HG03060 (cell line): ENCODE measurements around the gene AATK.
"Not testable (repeated sequence)": the region's sequence is repeated elsewhere in the genome, so short reads cannot be mapped to it uniquely, and the experiment has no call there.

ENCODE experiments used
- ATAC-seq: cut with Tn5 transposase; IDR thresholded peaks from one replicate; pipeline ENCODE4 v1.9.1; 2021; ENCODE audit warnings: low read depth, moderate number of reproducible peaks; ENCODE audit not compliant: unreplicated experiment

Gene AATK

GRCh38 chr17:81080019-81080418, 86.0 kb downstream of the AATK start:
- ATAC-seq: no peak

- not testable (repeated sequence) for ATAC-seq
Measured at GRCh38 chr17:81078026-81078913, 87.8 kb downstream of the AATK start.

- no peak for ATAC-seq
Measured at GRCh38 chr17:81076141-81076679, 89.8 kb downstream of the AATK start.

- no peak for ATAC-seq
Measured at GRCh38 chr17:81075307-81075706, 90.7 kb downstream of the AATK start.

- ATAC-seq: no peak
Measured at GRCh38 chr17:81074875-81075274, 91.1 kb downstream of the AATK start.

- ATAC-seq: no peak
Measured at GRCh38 chr17:81073967-81074839, 91.8 kb downstream of the AATK start.

GRCh38 chr17:81071761-81072741, 94.0 kb downstream of the AATK start:
- ATAC-seq: no peak

- no peak for ATAC-seq
Measured at GRCh38 chr17:81070541-81071246, 95.3 kb downstream of the AATK start.

- no peak for ATAC-seq
Measured at GRCh38 chr17:81069135-81069645, 96.8 kb downstream of the AATK start.

- no peak for ATAC-seq
Measured at GRCh38 chr17:81068411-81069134, 97.4 kb downstream of the AATK start.

GRCh38 chr17:81067391-81067811, 98.6 kb downstream of the AATK start:
- no peak for ATAC-seq
